Stimulated activated memory B cell treated with anti-CD40 and anti-IgM and Interleukin-4, amounts not matched to agents 10 μg/mL and 1 μg/mL and 100 μg/mL, for 72 hours (primary cell): ENCODE data around the gene HYAL4.
"Not testable (repeated sequence)": the region's sequence is repeated elsewhere in the genome, so short reads cannot be mapped to it uniquely, and the experiment has no call there.

Experiments
- ATAC-seq: fragments of 150-1000 bp; cut with Tn5 transposase; 2 replicates; pipeline ENCODE4 v1.10.0; 2021
- H3K27ac Mint-ChIP-seq: one replicate; pipeline ENCODE4 v1.8.0; 2022; ENCODE audit warnings: mild to moderate bottlenecking, mixed read lengths
- H3K27me3 Mint-ChIP-seq: one replicate; pipeline ENCODE4 v1.8.0; 2022; ENCODE audit warnings: mixed read lengths
- H3K36me3 Mint-ChIP-seq: one replicate; pipeline ENCODE4 v1.8.0; 2022; ENCODE audit warnings: mixed read lengths
- H3K4me1 Mint-ChIP-seq: one replicate; pipeline ENCODE4 v1.8.0; 2022; ENCODE audit warnings: mixed read lengths
- H3K4me3 Mint-ChIP-seq: one replicate; pipeline ENCODE4 v1.8.0; 2022; ENCODE audit warnings: mild to moderate bottlenecking, moderate library complexity, mixed read lengths
- H3K9me3 Mint-ChIP-seq: one replicate; pipeline ENCODE4 v1.8.0; 2022; ENCODE audit warnings: mixed read lengths

Gene HYAL4

DNA sequence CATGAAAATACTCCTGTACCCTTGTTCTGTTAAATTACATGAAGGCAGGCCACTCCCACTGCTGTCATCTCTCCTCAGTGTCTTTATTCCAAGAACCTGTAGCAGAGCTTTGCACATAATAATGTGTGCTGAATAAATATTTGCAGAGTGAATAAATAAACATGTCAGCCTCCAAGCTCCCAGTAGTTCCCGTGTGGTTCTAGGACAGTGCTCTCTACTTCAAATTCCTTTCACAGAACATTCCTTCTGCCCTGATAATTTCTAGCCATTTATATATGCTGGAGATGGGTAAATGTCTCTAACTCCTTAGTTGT, 20.3 kb upstream of the HYAL4 start:
- no peak for ATAC-seq
- H3K4me3 Mint-ChIP-seq: no peak overlapping the region
- peaks cover 17% of the 10 kb centered on the region for H3K4me1 Mint-ChIP-seq

DNA sequence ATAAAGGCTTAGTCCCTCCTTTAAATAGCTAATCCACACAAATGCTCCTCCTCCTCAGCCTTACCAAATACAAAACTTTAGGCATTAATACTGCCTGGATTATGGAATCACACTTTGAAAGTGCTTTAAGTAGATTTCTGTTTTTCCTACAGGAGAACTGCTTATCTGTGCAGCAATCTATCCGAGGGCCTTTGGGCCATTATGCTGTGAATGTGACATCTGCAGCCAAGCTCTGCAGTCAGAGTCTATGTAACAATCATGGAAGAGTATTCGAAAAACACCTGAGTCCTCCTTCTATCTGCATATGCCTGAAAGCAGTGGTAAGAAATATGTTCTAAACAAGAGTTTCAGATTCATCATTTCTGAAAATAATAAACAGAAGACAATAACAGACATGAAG, 16.2 kb upstream of the HYAL4 start:
- Mint-ChIP-seq H3K36me3 (no peaks in the 10 kb centered on the region), H3K27me3 (peaks cover 10% of the 10 kb centered on the region), H3K4me1 (peaks cover 17% of the 10 kb centered on the region), H3K9me3 (no peaks in the 10 kb centered on the region), H3K27ac (no peak overlapping the region), H3K4me3 (no peak overlapping the region)
- no peak for ATAC-seq

More for the DNA sequence above, 20.3 kb upstream of the HYAL4 start:
- peak overlapping the region; percentile 10 for H3K27ac Mint-ChIP-seq
- no peaks in the 10 kb centered on the region for H3K36me3 Mint-ChIP-seq
- no peaks in the 10 kb centered on the region for H3K9me3 Mint-ChIP-seq
- no peaks in the 10 kb centered on the region for H3K27me3 Mint-ChIP-seq

DNA sequence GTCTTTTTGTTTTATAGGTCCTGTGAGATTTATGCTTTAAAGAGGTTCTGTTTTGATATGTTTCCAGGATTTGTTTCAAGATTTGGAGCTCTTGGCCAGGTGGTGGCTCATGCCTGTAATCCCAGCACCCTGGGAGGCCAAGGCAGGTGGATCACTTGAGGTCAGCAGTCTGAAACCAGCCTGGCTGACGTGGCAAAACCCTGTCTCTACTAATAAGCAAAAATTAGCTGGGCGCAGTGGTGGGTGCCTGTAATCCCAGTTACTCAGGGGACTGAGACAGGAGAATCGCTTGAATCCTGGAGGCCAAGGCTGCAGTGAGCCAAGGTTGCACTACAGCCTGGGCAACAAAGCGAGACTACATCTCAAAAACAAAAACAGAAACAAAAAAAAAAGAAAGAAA, 8.3 kb upstream of the HYAL4 start:
- ATAC-seq: no peak
- H3K27me3 Mint-ChIP-seq: peaks cover 15% of the 10 kb centered on the region
- no peak overlapping the region for H3K27ac Mint-ChIP-seq
- H3K9me3 Mint-ChIP-seq: peaks cover 2% of the 10 kb centered on the region
- no peaks in the 10 kb centered on the region for H3K4me1 Mint-ChIP-seq
- H3K4me3 Mint-ChIP-seq: no peak overlapping the region
- no peaks in the 10 kb centered on the region for H3K36me3 Mint-ChIP-seq

DNA sequence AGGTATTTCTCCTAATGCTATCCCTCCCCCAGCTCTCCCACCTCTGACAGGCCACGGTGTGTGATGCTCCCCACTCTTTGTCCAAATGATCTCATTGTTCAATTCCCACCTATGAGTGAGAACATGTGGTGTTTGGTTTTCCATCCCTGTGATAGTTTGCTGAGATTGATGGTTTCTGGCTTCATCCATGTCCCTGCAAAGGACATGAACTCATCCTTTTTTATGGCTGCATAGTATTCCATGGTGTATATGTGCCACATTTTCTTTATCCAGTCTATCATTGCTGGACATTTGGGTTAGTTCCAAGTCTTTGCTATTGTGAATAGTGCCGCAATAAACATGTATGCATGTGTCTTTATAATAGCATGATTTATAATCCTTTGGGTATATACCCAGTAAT, 5.9 kb upstream of the HYAL4 start:
- ATAC-seq, H3K4me1 Mint-ChIP-seq, H3K9me3 Mint-ChIP-seq, H3K4me3 Mint-ChIP-seq, H3K27me3 Mint-ChIP-seq, H3K27ac Mint-ChIP-seq, H3K36me3 Mint-ChIP-seq: not testable (repeated sequence)

DNA sequence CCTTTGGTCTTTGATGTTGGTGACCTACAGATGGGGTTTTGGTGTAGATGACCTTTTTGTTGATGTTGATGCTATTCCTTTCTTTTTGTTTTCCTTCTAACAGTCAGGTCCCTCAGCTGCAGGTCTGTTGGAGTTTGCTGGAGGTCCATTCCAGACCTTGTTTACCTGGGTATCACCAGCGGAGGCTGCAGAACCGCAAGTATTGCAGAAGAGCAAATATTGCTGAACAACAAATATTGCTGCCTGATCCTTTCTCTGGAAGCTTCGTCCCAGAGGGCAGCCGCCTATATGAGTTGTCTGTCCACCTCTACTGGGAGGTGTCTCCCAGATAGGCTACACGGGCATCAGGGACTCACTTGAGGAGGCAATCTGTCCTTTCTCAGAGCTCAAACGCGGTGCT, 827 bp upstream of the HYAL4 start:
- not testable (repeated sequence) for ATAC-seq, H3K27ac Mint-ChIP-seq, H3K9me3 Mint-ChIP-seq, H3K36me3 Mint-ChIP-seq, H3K4me3 Mint-ChIP-seq, H3K4me1 Mint-ChIP-seq
- peaks cover 12% of the 10 kb centered on the region for H3K27me3 Mint-ChIP-seq

DNA sequence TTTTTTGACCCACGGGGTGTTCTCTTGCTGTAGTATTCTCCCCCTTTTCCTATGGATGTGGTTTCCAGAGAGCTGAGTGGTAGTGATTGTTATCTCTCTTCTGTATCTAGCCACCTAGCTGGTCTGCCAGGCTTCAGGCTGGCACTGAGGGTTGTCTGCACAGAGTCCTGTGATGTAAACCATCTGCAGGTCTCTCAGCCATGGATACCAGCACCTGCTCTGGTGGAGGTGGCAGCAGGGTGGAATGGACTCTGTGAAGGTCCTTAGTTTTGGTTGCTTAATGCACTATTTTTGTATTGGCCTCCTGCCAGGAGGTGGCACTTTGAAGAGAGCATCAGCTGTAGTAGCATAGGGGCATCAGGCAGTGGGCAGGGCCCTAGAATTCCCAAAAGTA, 851 bp downstream of the HYAL4 start:
- no peaks in the 10 kb centered on the region for H3K4me1 Mint-ChIP-seq
- ATAC-seq: peak; percentile 16
- no peak overlapping the region for H3K4me3 Mint-ChIP-seq
- H3K27ac Mint-ChIP-seq: no peak overlapping the region
- peaks cover 12% of the 10 kb centered on the region for H3K27me3 Mint-ChIP-seq
- H3K9me3 Mint-ChIP-seq: no peaks in the 10 kb centered on the region
- no peaks in the 10 kb centered on the region for H3K36me3 Mint-ChIP-seq

DNA sequence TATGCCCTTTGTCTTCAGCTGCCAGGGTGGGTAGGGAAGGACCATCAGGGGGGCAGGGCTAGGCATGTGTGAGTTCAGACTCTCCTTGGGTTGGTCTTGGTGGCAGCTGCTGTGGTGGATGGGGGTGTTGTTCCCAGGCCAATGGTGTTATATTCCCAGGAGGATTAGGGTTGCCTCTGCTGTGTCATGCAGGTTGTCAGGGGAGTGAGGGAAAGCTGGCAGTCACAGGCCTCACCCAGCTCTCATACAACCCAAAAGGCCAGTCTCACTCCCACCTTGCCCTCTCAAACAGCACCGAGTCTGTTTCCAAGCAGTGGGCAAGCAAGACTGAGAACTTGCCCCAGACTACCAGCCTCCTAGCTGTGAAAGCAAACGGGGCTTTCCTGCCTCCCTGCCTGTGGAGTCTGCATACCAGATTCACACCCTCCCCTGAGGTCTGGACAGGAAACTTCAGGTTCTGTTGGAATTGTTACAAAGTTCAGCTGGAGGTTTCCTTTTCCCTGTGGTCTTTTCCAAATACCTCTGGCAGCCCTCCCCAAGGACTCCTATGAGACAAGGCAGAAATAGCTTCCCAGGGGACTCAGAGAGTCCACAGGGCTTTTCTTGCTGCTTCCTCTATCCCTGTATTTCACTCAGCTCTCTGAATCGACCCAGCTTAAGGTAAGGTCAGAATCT, 1.4 kb downstream of the HYAL4 start:
- Mint-ChIP-seq H3K9me3 (no peaks in the 10 kb centered on the region), H3K4me3 (no peak overlapping the region), H3K27ac (no peak overlapping the region), H3K27me3 (peaks cover 12% of the 10 kb centered on the region), H3K4me1 (no peaks in the 10 kb centered on the region), H3K36me3 (no peaks in the 10 kb centered on the region)
- peak; percentile 20 for ATAC-seq

DNA sequence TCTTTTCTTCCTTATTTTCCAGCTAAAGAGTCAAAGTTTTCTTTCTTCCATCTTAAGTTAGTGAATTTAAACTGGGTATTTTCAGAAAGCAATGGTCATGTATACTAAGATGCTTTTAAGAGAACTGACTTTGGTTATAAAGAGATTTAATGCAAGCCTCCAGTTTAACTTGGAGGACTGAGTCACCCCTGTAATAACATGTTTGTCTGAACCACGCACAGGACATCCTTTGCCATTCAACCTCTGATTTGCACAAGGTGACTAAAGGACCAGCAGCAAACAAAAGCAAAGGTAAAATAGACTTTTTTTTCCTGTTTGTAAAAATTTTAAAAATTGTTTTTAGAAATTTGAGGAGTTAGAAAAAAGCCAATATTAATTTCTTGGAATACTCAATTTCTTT, 2.9 kb downstream of the HYAL4 start:
- Mint-ChIP-seq H3K27ac (no peak overlapping the region), H3K4me1 (no peaks in the 10 kb centered on the region), H3K27me3 (peaks cover 12% of the 10 kb centered on the region), H3K36me3 (no peaks in the 10 kb centered on the region), H3K9me3 (no peaks in the 10 kb centered on the region), H3K4me3 (no peak overlapping the region)
- no peak for ATAC-seq

DNA sequence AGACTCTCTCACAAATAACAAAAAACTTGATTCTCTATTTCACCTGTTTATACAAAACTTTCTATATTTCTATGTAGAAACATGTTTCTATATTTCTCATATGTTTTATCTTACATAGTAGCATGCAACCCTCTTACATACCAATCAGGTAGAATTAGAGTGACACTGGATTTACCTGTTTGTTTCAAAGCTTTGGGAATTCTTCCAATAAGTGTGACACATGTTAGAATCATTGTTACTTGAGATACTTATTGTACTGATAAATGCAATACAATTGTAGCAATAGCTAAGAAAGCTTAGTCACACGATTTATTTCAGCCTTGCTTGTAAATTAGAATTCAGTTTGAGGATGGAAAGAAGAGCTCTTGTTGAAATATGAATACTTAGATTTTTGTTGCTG, 4.9 kb downstream of the HYAL4 start:
- Mint-ChIP-seq H3K4me1 (no peaks in the 10 kb centered on the region), H3K36me3 (no peaks in the 10 kb centered on the region), H3K27ac (no peak overlapping the region), H3K4me3 (no peak overlapping the region), H3K27me3 (peaks cover 11% of the 10 kb centered on the region), H3K9me3 (no peaks in the 10 kb centered on the region)
- ATAC-seq: no peak

DNA sequence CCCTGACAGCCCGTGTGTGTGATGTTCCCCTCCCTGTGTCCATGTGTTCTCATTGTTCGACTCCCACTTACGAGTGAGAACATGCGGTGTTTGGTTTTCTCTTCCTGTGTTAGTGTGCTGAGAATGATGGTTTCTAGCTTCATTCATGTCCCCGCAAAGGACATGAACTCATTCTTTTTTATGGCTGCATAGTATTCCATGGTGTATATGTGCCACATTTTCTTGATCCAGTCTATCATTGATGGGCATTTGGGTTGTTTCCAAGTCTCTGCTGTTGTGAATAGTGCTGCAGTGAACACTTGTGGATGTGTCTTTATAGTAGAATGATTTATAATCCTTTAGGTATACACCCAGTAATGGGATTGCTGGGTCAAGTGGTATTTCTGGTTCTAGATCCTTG, 6.4 kb downstream of the HYAL4 start:
- H3K36me3 Mint-ChIP-seq, H3K4me1 Mint-ChIP-seq, H3K27me3 Mint-ChIP-seq, H3K9me3 Mint-ChIP-seq, ATAC-seq, H3K4me3 Mint-ChIP-seq, H3K27ac Mint-ChIP-seq: not testable (repeated sequence)

DNA sequence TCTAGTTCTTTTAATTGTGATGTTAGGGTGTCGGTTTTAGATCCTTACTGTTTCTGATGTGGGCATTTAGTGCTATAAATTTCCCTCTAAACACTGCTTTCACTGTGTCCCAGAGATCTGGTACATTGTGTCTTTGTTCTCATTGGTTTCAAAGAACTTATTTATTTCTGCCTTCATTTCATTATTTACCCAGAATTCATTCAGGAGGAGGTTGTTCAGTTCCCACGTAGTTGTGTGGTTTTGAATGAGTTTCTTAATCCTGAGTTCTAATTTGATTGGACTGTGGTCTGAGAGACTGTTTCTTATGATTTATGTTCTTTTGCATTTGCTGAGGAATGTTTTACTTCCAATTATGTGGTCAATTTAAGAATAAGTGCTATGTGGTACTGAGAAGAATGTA, 9.3 kb downstream of the HYAL4 start:
- H3K27ac Mint-ChIP-seq, H3K9me3 Mint-ChIP-seq, H3K36me3 Mint-ChIP-seq, ATAC-seq, H3K4me1 Mint-ChIP-seq, H3K4me3 Mint-ChIP-seq: not testable (repeated sequence)
- H3K27me3 Mint-ChIP-seq: peaks cover 18% of the 10 kb centered on the region

DNA sequence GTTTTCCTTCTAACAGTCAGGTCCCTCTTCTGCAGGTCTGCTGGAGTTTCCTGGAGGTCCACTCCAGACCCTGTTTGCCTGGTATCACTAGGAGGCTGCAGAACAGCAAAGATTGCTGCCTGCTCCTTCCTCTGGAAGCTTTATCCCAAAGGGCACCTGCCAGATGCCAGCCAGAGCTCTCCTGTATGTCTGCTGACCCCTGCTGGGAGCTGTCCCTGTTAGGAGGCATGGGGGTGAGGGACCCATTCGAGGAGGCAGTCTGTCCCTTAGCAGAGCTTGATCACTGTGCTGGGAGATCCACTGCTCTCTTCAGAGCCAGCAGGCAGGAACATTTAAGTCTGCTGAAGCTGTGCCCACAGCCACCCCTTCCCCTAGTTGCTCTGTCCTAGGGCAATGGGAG, 11.5 kb downstream of the HYAL4 start:
- not testable (repeated sequence) for H3K4me3 Mint-ChIP-seq, H3K4me1 Mint-ChIP-seq, H3K27ac Mint-ChIP-seq, ATAC-seq, H3K36me3 Mint-ChIP-seq, H3K9me3 Mint-ChIP-seq
- H3K27me3 Mint-ChIP-seq: peaks cover 18% of the 10 kb centered on the region

DNA sequence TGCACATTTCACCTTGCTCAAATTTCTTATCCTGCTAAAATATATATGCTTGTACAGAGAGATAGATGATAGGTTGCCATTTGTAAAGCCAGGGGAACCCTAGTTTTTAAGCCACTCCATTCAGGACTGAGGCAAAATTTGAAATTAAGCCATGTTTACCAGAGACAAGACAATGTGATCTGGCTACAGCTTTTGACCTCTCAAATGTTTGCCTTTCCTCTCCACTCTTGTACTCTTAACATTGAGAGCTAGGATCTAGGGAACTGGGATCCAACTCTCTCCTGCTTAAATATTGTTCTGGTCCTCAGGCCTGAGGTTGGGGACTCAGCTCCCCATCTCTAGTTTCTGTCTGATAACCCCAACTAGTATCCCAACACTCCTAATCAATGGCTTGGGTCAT, 15.9 kb downstream of the HYAL4 start:
- Mint-ChIP-seq H3K9me3 (peaks cover under 1% of the 10 kb centered on the region), H3K36me3 (peaks cover 2% of the 10 kb centered on the region), H3K4me3 (no peak overlapping the region), H3K27me3 (peaks cover 13% of the 10 kb centered on the region), H3K27ac (no peak overlapping the region), H3K4me1 (no peaks in the 10 kb centered on the region)
- no peak for ATAC-seq

DNA sequence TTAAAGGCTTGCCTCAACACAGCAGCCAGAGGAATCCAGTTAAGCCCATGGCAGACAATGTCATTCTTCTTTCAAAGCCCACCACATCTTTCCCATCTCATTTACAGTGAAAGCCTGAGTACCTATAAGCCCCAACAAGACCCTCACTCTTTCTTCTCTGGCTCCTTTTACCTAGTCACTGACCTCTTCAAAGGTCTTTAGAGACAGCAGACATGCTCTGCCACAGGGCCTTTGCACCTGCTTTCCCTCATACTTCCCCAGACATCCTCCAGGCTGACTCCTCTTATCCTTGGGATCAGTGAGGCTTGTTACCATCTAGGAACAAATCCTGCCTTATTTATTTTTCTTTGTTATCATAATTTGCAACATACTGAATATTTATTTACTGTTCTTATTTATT, 17.8 kb downstream of the HYAL4 start:
- Mint-ChIP-seq H3K27ac (no peak overlapping the region), H3K4me1 (no peaks in the 10 kb centered on the region), H3K36me3 (no peaks in the 10 kb centered on the region)

DNA sequence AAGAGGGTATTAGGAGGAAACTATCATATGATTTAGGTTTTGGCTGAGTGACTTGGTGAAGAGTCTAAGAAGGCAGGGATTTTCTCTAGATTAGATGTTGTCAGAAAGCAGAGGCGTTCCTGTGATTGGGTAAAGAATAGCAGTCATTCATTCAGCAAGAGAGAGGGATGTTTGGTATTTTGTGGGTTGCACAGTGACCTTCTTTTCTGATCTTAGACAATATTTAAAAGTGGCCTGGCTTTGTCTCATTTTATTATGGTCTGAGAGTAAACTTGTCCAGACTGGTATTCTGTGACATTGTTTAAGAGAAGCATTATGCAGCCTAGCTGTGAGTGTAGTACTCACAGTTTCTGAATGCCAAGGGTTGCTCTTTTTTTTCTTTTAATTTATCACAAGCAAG, 18.5 kb downstream of the HYAL4 start:
- Mint-ChIP-seq H3K27ac (no peak overlapping the region), H3K36me3 (no peaks in the 10 kb centered on the region), H3K4me3 (no peak overlapping the region), H3K27me3 (no peaks in the 10 kb centered on the region), H3K9me3 (peaks cover 3% of the 10 kb centered on the region), H3K4me1 (no peaks in the 10 kb centered on the region)
- ATAC-seq: no peak

More for the DNA sequence above, 17.8 kb downstream of the HYAL4 start:
- Mint-ChIP-seq H3K9me3 (peaks cover 3% of the 10 kb centered on the region), H3K4me3 (no peak overlapping the region), H3K27me3 (peaks cover 2% of the 10 kb centered on the region)
- no peak for ATAC-seq

DNA sequence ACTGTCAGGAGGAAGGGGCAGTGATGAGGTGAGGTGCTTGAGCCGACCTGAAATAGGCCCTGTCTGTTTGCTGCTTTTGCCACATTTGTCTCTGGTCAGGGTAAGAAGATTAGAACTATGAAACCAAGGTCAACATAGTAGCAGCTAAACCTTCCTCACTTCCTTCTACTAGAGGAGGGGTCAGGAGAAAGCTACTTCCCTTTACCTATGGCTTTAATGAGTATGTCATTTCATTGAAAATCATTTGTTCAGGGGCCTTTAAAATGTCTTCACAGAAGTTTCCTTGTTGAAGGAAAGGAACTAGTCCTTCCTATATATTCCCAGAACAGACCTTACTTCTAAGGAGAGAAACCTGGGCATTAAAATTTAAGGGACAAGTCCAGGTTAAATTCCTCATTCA, 19.0 kb downstream of the HYAL4 start:
- Mint-ChIP-seq H3K4me3 (no peak overlapping the region), H3K27ac (no peak overlapping the region), H3K9me3 (peaks cover 3% of the 10 kb centered on the region), H3K4me1 (no peaks in the 10 kb centered on the region), H3K36me3 (no peaks in the 10 kb centered on the region), H3K27me3 (no peaks in the 10 kb centered on the region)
- no peak for ATAC-seq

DNA sequence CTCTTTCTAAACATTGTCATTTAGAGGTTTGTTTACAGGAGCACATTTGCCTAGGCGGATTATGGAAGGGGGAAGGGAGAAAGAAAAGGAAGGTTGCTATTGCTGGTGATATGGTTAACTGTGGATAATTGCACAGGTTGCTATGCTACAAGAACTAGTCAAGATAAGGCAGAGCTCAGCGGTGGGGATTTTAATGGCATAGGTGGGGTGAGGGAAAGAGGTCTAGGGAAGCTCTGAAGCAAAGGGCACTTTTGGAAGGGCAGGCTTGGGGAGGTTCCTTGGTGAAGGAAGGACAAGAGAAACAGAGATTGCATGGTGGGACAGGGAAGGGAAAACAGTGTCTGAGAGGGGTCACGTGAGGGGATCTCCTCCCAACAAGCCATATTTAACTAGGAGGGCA, 19.5 kb downstream of the HYAL4 start:
- Mint-ChIP-seq H3K27me3 (no peaks in the 10 kb centered on the region), H3K9me3 (peaks cover 3% of the 10 kb centered on the region), H3K27ac (no peak overlapping the region), H3K4me3 (no peak overlapping the region), H3K36me3 (no peaks in the 10 kb centered on the region), H3K4me1 (no peaks in the 10 kb centered on the region)
- no peak for ATAC-seq
